Stimulated activated CD8-positive, alpha-beta memory T cell treated with anti-CD3 and anti-CD28 coated beads, Interleukin-7, amount 100 ng/mL, for 1 hour (primary cell): Measurements from ENCODE around the gene PTCRA.
"Not testable (repeated sequence)": the region's sequence is repeated elsewhere in the genome, so short reads cannot be mapped to it uniquely, and the experiment has no call there.

ENCODE experiments used
- DNase-seq, 2 donors: peaks; one replicate each; pipeline ENCODE4 v3.0.0-alpha.2; 2020; ENCODE audit warnings: low read depth in 2 of 2

Gene PTCRA

GRCh38 chr6:42941356-42941755, 25.5 kb downstream of the PTCRA start:
- not testable (repeated sequence) for DNase-seq

GRCh38 chr6:42942444-42942843, 26.6 kb downstream of the PTCRA start:
- DNase-seq, result no peak

- no peak for DNase-seq
Observed at GRCh38 chr6:42947950-42948349, 32.1 kb downstream of the PTCRA start.

- no peak for DNase-seq
Observed at GRCh38 chr6:42952389-42952788, 36.5 kb downstream of the PTCRA start.

- not testable (repeated sequence) for DNase-seq
Observed at GRCh38 chr6:42954405-42954804, 38.6 kb downstream of the PTCRA start.

- no peak for DNase-seq
Observed at GRCh38 chr6:42958125-42958524, 42.3 kb downstream of the PTCRA start.

GRCh38 chr6:42959917-42960242, 44.0 kb downstream of the PTCRA start:
- no peak for DNase-seq

- DNase-seq, result no peak
Observed at GRCh38 chr6:42960243-42961019, 44.6 kb downstream of the PTCRA start, which contains the start of gene GNMT. Gene GNMT (plus strand): TSS chr6:42960754. CDS start chr6:42960768, 14 bp downstream.

GRCh38 chr6:42961020-42961470, 45.2 kb downstream of the PTCRA start:
- no peak for DNase-seq

GRCh38 chr6:42962096-42962495, 46.2 kb downstream of the PTCRA start:
- no peak for DNase-seq

GRCh38 chr6:42962502-42963178, 46.8 kb downstream of the PTCRA start:
- no peak for DNase-seq

- DNase-seq, result no peak
Observed at GRCh38 chr6:42963179-42963854, 47.5 kb downstream of the PTCRA start.

- DNase-seq, result no peak
Observed at GRCh38 chr6:42963855-42964605, 48.2 kb downstream of the PTCRA start.

- no peak for DNase-seq
Observed at GRCh38 chr6:42966571-42966970, 50.7 kb downstream of the PTCRA start.

- DNase-seq, result no peak
Observed at GRCh38 chr6:42967228-42967627, 51.4 kb downstream of the PTCRA start.

GRCh38 chr6:42968126-42968701, 52.4 kb downstream of the PTCRA start:
- DNase-seq, result no peak

- no peak for DNase-seq
Observed at GRCh38 chr6:42968783-42969182, 52.9 kb downstream of the PTCRA start.

GRCh38 chr6:42969431-42969830, 53.6 kb downstream of the PTCRA start:
- no peak for DNase-seq

GRCh38 chr6:42969934-42970333, 54.1 kb downstream of the PTCRA start:
- no peak for DNase-seq

- no peak for DNase-seq
Observed at GRCh38 chr6:42970871-42971612, 55.2 kb downstream of the PTCRA start.
